ENCODE data around the gene BAK1. TPM values are rescaled to one million over a fixed set of nuclear protein-coding genes. Genes with fewer than 3 reads are reported as not detected.
A peak's percentile ranks its signal among the peaks of the same experiment; 100 is the strongest.

BAK1 gene
- total and polyA plus RNA-seq, 2 of the 13 experiments (the other 11 are each of a cell fraction or from before 2014, with no cell fraction given) = 15.0 to 23.8 TPM

GRCh38 chr6:33579828-33580714 is at the start of gene BAK1 (continued):
- TF ChIP-seq, protein P1, sequence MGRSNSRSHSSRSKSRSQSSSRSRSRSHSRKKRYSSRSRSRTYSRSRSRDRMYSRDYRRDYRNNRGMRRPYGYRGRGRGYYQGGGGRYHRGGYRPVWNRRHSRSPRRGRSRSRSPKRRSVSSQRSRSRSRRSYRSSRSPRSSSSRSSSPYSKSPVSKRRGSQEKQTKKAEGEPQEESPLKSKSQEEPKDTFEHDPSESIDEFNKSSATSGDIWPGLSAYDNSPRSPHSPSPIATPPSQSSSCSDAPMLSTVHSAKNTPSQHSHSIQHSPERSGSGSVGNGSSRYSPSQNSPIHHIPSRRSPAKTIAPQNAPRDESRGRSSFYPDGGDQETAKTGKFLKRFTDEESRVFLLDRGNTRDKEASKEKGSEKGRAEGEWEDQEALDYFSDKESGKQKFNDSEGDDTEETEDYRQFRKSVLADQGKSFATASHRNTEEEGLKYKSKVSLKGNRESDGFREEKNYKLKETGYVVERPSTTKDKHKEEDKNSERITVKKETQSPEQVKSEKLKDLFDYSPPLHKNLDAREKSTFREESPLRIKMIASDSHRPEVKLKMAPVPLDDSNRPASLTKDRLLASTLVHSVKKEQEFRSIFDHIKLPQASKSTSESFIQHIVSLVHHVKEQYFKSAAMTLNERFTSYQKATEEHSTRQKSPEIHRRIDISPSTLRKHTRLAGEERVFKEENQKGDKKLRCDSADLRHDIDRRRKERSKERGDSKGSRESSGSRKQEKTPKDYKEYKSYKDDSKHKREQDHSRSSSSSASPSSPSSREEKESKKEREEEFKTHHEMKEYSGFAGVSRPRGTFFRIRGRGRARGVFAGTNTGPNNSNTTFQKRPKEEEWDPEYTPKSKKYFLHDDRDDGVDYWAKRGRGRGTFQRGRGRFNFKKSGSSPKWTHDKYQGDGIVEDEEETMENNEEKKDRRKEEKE (IDR thresholded peaks at IDR 0.05) = no peak
- TF ChIP-seq ZNF766 (CRISPR knock-in tag; IDR thresholded peaks at IDR 0.05; ENCODE audit: borderline replicate concordance) (peak; percentile 25; the same call in 1 of the 2 replicates), RXRB (CRISPR knock-in tag; IDR thresholded peaks at IDR 0.05; ENCODE audit: borderline replicate concordance) (no peak), ZNF597 (CRISPR knock-in tag; IDR thresholded peaks at IDR 0.05) (no peak), KLF13 (CRISPR knock-in tag; IDR thresholded peaks at IDR 0.05) (0 out of 2 replicates have a peak, but pooled peaks have one; percentile 15), ATM (IDR thresholded peaks at IDR 0.05; ENCODE audit: borderline replicate concordance) (no peak), HES4 (CRISPR knock-in tag; IDR thresholded peaks at IDR 0.05; ENCODE audit: borderline replicate concordance) (no peak), ZFP82 (CRISPR knock-in tag; IDR thresholded peaks at IDR 0.05; ENCODE audit: borderline replicate concordance) (no peak), RFXANK (CRISPR knock-in tag; IDR thresholded peaks at IDR 0.05) (no peak), HOXA5 (CRISPR knock-in tag; IDR thresholded peaks at IDR 0.05) (peak; percentile 38; the same call in 1 of the 2 replicates), MAFF (IDR thresholded peaks at IDR 0.05; ENCODE audit: low read depth, low read length) (no peak), ISL2 (CRISPR knock-in tag; IDR thresholded peaks at IDR 0.05) (peak; percentile 31; the same call in 1 of the 2 replicates), CEBPB (IDR thresholded peaks at IDR 0.05; ENCODE audit: borderline replicate concordance, low read depth, low read length) (no peak), EHMT2 (IDR thresholded peaks at IDR 0.05; ENCODE audit: borderline replicate concordance, low read depth, low read length) (no peak), POLR2AphosphoS5 (IDR thresholded peaks at IDR 0.05; ENCODE audit: low read depth, low read length) (peak; percentile 69), MYNN (CRISPR knock-in tag; IDR thresholded peaks at IDR 0.05; ENCODE audit: low read depth) (no peak), STAT5B (CRISPR knock-in tag; IDR thresholded peaks at IDR 0.05) (no peak), KLF15 (CRISPR knock-in tag; IDR thresholded peaks at IDR 0.05; ENCODE audit: borderline replicate concordance) (no peak; the same call in 1 of the 2 replicates), ZBTB44 (CRISPR knock-in tag; IDR thresholded peaks at IDR 0.05) (no peak), ZNF747 (CRISPR knock-in tag; IDR thresholded peaks at IDR 0.05; ENCODE audit: borderline replicate concordance) (0 out of 2 replicates have a peak, but pooled peaks have one; percentile 47)
- TF ChIP-seq, protein P2, sequence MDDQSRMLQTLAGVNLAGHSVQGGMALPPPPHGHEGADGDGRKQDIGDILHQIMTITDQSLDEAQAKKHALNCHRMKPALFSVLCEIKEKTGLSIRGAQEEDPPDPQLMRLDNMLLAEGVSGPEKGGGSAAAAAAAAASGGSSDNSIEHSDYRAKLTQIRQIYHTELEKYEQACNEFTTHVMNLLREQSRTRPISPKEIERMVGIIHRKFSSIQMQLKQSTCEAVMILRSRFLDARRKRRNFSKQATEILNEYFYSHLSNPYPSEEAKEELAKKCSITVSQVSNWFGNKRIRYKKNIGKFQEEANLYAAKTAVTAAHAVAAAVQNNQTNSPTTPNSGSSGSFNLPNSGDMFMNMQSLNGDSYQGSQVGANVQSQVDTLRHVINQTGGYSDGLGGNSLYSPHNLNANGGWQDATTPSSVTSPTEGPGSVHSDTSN (CRISPR knock-in tag; IDR thresholded peaks at IDR 0.05; ENCODE audit: borderline replicate concordance) = no peak
- TF ChIP-seq, protein P3, sequence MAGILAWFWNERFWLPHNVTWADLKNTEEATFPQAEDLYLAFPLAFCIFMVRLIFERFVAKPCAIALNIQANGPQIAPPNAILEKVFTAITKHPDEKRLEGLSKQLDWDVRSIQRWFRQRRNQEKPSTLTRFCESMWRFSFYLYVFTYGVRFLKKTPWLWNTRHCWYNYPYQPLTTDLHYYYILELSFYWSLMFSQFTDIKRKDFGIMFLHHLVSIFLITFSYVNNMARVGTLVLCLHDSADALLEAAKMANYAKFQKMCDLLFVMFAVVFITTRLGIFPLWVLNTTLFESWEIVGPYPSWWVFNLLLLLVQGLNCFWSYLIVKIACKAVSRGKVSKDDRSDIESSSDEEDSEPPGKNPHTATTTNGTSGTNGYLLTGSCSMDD (CRISPR knock-in tag; IDR thresholded peaks at IDR 0.05) = no peak

All from HepG2 (cell line).